Caco-2 (cell line): Measurements from ENCODE around the gene OGFOD3. TPM values are rescaled to one million over a fixed set of nuclear protein-coding genes. Genes with fewer than 3 reads are reported as not detected.

ENCODE experiments used
- BruUV-seq: library from RNA; stranded (reverse); fragments of 400-500 nt; replicated peaks from 2 replicates; lab custom pipeline; 2021; lab: Mats Ljungman, UMichigan
- CTCF ChIA-PET: fragments of 300-600 bp; sonication (Branson Sonifier 250); formaldehyde crosslinking; loops from one replicate; lab custom pipeline; 2022; ENCODE audit warnings: antibody characterized with exemption; lab: Charles Lee
- POLR2A ChIA-PET: fragments of 300-600 bp; sonication (Branson Sonifier 250); formaldehyde crosslinking; loops from one replicate; lab custom pipeline; 2022; ENCODE audit warnings: antibody characterized with exemption; lab: Charles Lee
- DNase-seq, 2 experiments: peaks; one replicate each; pipeline versions ENCODE4 v3.0.0 to v3.0.0-alpha.2; 2020 to 2022
- H3K27me3 ChIP-seq: replicated peaks from 2 replicates; pipeline ENCODE4 v1.6.0; 2011; ENCODE audit warnings: low read length; ENCODE audit not compliant: control insufficient read depth, insufficient read depth
- H3K36me3 ChIP-seq: 2 replicates; pipeline ENCODE4 v1.5.1; 2011; ENCODE audit warnings: low read length; ENCODE audit not compliant: control insufficient read depth, insufficient read depth
- H3K4me1 ChIP-seq: fragments of 250-450 bp; sonication (Bioruptor Pico); 2 replicates; pipeline ENCODE4 v1.5.1; 2020; ENCODE audit warnings: mild to moderate bottlenecking
- H3K4me3 ChIP-seq: 2 replicates; pipeline ENCODE4 v1.5.1; 2011; ENCODE audit warnings: low read depth, mild to moderate bottlenecking, control low read depth, low read length
- H3K9me3 ChIP-seq: fragments of 250-450 bp; sonication (Bioruptor Pico); 2 replicates; pipeline ENCODE4 v1.5.1; 2020; ENCODE audit warnings: mild to moderate bottlenecking, moderate library complexity
- H3K27ac Mint-ChIP-seq: one replicate; pipeline ENCODE4 v1.8.0; 2022; ENCODE audit warnings: mixed read lengths; ENCODE audit not compliant: unreplicated experiment
- H3K27me3 Mint-ChIP-seq: one replicate; pipeline ENCODE4 v1.8.0; 2022; ENCODE audit warnings: mixed read lengths; ENCODE audit not compliant: insufficient read depth, unreplicated experiment
- H3K36me3 Mint-ChIP-seq: one replicate; pipeline ENCODE4 v1.8.0; 2022; ENCODE audit warnings: mild to moderate bottlenecking, mixed read lengths; ENCODE audit not compliant: insufficient read depth, unreplicated experiment
- H3K4me1 Mint-ChIP-seq: one replicate; pipeline ENCODE4 v1.8.0; 2022; ENCODE audit warnings: low read depth, mixed read lengths; ENCODE audit not compliant: unreplicated experiment
- H3K4me3 Mint-ChIP-seq: one replicate; pipeline ENCODE4 v1.8.0; 2022; ENCODE audit warnings: mild to moderate bottlenecking, moderate library complexity, mixed read lengths; ENCODE audit not compliant: unreplicated experiment
- H3K9me3 Mint-ChIP-seq: one replicate; pipeline ENCODE4 v1.8.0; 2022; ENCODE audit warnings: mixed read lengths; ENCODE audit not compliant: unreplicated experiment
- CTCF ChIP-seq, 2 experiments: fragments of 200-600 bp in 1 of 2; IDR thresholded peaks; 1 replicate in 1 of 2; 2 replicates in 1 of 2; pipeline versions ENCODE4 v1.5.1 to v1.8.0; 2011 to 2022; ENCODE audit warnings: antibody characterized with exemption in 1 of 2, control low read depth in 1 of 2, inconsistent platforms in 1 of 2, low read depth in 1 of 2, low read length in 1 of 2, mild to moderate bottlenecking in 1 of 2, moderate library complexity in 1 of 2; ENCODE audit not compliant: insufficient read depth in 1 of 2, severe bottlenecking in 1 of 2, unreplicated experiment in 1 of 2
- intact Hi-C: fragments of 100-400 bp; cut with micrococcal nuclease; formaldehyde crosslinking; loops from one replicate; pipeline ENCODE4 v1.10.0; 2022; ENCODE audit not compliant: unreplicated experiment
- total RNA-seq: library from RNA; stranded (reverse); gene quantifications from 2 replicates; pipeline ENCODE4 v1.2.3, GENCODE V29; 2022

The OGFOD3 gene
- total RNA-seq, 1 experiment from 2014 or later, result 51.2 TPM

GRCh38 chr17:82449883-82450356, 31.5 kb upstream of the OGFOD3 start:
- H3K27ac Mint-ChIP-seq, result peak overlapping the region; percentile 89
- intact Hi-C loops, result loop anchor here (1.0 kb wide), 1 partner anchor 8 kb away; the partner anchor contains the start of gene NARF
- no TSS peak for BruUV-seq
- peak overlapping the region; percentile 83 for H3K4me3 Mint-ChIP-seq
- POLR2A ChIA-PET, result no interaction called here
- H3K27me3 Mint-ChIP-seq, result no peaks in the 10 kb centered on the region
- H3K4me1 Mint-ChIP-seq, result no peaks in the 10 kb centered on the region
- H3K27me3 ChIP-seq, result no peaks in the 10 kb centered on the region
- peak overlapping the region; percentile 85 for H3K4me3 ChIP-seq
- H3K4me1 ChIP-seq, result peaks cover 15% of the 10 kb centered on the region
- CTCF ChIA-PET, result no interaction called here
- peaks cover 9% of the 10 kb centered on the region for H3K9me3 Mint-ChIP-seq
- peaks cover 15% of the 10 kb centered on the region for H3K36me3 Mint-ChIP-seq
- H3K36me3 ChIP-seq, result no peaks in the 10 kb centered on the region
- no peak for TF ChIP-seq CTCF (IDR thresholded peaks at IDR 0.05; ENCODE audit: insufficient read depth in 1 of 2, low read depth in 1 of 2, low read length in 1 of 2, severe bottlenecking in 1 of 2, unreplicated experiment in 1 of 2)
- DNase-seq, result no peak
- no peaks in the 10 kb centered on the region for H3K9me3 ChIP-seq

GRCh38 chr17:82449131-82449882, 30.9 kb upstream of the OGFOD3 start:
- H3K4me1 Mint-ChIP-seq, result no peaks in the 10 kb centered on the region
- peaks cover 21% of the 10 kb centered on the region for H3K36me3 Mint-ChIP-seq
- Histone ChIP-seq H3K4me1 (peaks cover 15% of the 10 kb centered on the region), H3K27me3 (no peaks in the 10 kb centered on the region), H3K4me3 (peak overlapping the region; percentile 85), H3K9me3 (no peaks in the 10 kb centered on the region), H3K36me3 (no peaks in the 10 kb centered on the region)
- peak in 1 of 2 experiments; percentile 3 for TF ChIP-seq CTCF (IDR thresholded peaks at IDR 0.05; ENCODE audit: insufficient read depth in 1 of 2, low read depth in 1 of 2, low read length in 1 of 2, severe bottlenecking in 1 of 2, unreplicated experiment in 1 of 2)
- H3K27ac Mint-ChIP-seq, result peak overlapping the region; percentile 89
- ChIA-PET POLR2A (no interaction called here), CTCF (no interaction called here)
- no peaks in the 10 kb centered on the region for H3K27me3 Mint-ChIP-seq
- BruUV-seq, result no TSS peak
- DNase-seq, result no peak
- peaks cover 6% of the 10 kb centered on the region for H3K9me3 Mint-ChIP-seq
- peak overlapping the region; percentile 83 for H3K4me3 Mint-ChIP-seq
- intact Hi-C loops, result no loop called here

- intact Hi-C loops, result no loop called here
- Mint-ChIP-seq H3K27me3 (no peaks in the 10 kb centered on the region), H3K9me3 (no peaks in the 10 kb centered on the region), H3K27ac (no peak overlapping the region), H3K36me3 (peaks cover 23% of the 10 kb centered on the region), H3K4me1 (no peaks in the 10 kb centered on the region), H3K4me3 (no peak overlapping the region)
- TF ChIP-seq CTCF (IDR thresholded peaks at IDR 0.05; ENCODE audit: insufficient read depth in 1 of 2, low read depth in 1 of 2, low read length in 1 of 2, severe bottlenecking in 1 of 2, unreplicated experiment in 1 of 2), result no peak
- H3K27me3 ChIP-seq, result no peaks in the 10 kb centered on the region
- no peaks in the 10 kb centered on the region for H3K9me3 ChIP-seq
- H3K4me1 ChIP-seq, result peaks cover 15% of the 10 kb centered on the region
- no peak for DNase-seq
- no peak overlapping the region for H3K4me3 ChIP-seq
- no peaks in the 10 kb centered on the region for H3K36me3 ChIP-seq
- ChIA-PET CTCF (no interaction called here), POLR2A (no interaction called here)
- no TSS peak for BruUV-seq
Observed at GRCh38 chr17:82447876-82448275, 29.5 kb upstream of the OGFOD3 start.
